SK-N-MC (cell line): ENCODE data around the gene NES.

Experiments used
- EZH2 ChIP-seq: fragments of 200-600 bp; sonication (generic); IDR thresholded peaks from one replicate; pipeline ENCODE4 v1.6.1; 2017; ENCODE audit warnings: antibody characterized with exemption
- FOXP2 ChIP-seq: optimal IDR thresholded peaks from 2 replicates; pipeline ENCODE3; 2011; ENCODE audit warnings: mild to moderate bottlenecking, moderate library complexity; ENCODE audit not compliant: insufficient read depth; ENCODE audit errors: extremely low read length, control extremely low read depth
- POLR2AphosphoS5 ChIP-seq: IDR thresholded peaks from 2 replicates; pipeline ENCODE4 v1.6.1; 2012; ENCODE audit warnings: mild to moderate bottlenecking, low read depth, low read length, borderline replicate concordance

DNA sequence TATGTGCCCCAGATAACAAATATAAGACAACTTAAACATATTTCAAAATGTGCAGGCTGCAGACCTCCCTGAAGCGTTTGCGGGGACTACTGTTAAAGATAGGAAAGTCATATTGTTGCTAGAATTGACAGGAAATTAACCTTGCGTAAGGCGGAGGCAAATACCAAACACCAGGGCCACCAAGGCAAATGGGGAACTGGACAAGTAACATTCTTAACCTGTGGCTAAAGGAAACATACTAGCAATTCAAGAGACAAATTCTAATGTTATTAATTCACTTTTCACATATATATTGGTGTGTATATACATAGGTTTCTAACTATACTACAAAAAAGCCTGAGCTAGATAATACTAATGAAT, 51.1 kb downstream of the NES start:
- TF ChIP-seq POLR2AphosphoS5 (no peak), EZH2 (no peak), FOXP2 (no peak)
